Adrenal gland (tissue), 12 donors: ENCODE results near the gene SMIM14. TPM values are rescaled to one million over a fixed set of nuclear protein-coding genes. Genes with fewer than 3 reads are reported as not detected.
"Not testable (repeated sequence)": the region's sequence is repeated elsewhere in the genome, so short reads cannot be mapped to it uniquely, and the experiment has no call there.

Experiments used
- DNase-seq, 7 donors: peaks; one replicate each; pipeline ENCODE4 v3.0.0-alpha.2; 2019 to 2020
- H3K27ac ChIP-seq, 5 donors: fragments of 200-600 bp; sonication (generic) in 4 of 5; 1 replicate in 3 of 5; 2 replicates in 2 of 5; pipeline versions ENCODE4 v1.5.1 to v1.8.0; 2016 to 2020; ENCODE audit warnings: mild to moderate bottlenecking in 1 of 5
- H3K27me3 ChIP-seq: fragments of 200-600 bp; 2 replicates; pipeline ENCODE4 v1.8.0; 2021
- H3K36me3 ChIP-seq, 2 donors: fragments of 200-600 bp; replicated peaks in 1 of 2; 1 replicate in 1 of 2; 2 replicates in 1 of 2; pipeline versions ENCODE4 v1.5.1 to v1.8.0; 2018 to 2022
- H3K4me1 ChIP-seq, 2 donors: fragments of 200-600 bp; replicated peaks in 1 of 2; 1 replicate in 1 of 2; 2 replicates in 1 of 2; pipeline versions ENCODE4 v1.5.1 to v1.8.0; 2018 to 2021
- H3K4me3 ChIP-seq, 4 donors: fragments of 200-600 bp; sonication (generic) in 3 of 4; one replicate each; pipeline ENCODE4 v1.5.1; 2016 to 2018
- H3K9me3 ChIP-seq, 3 donors: fragments of 200-600 bp; sonication (generic) in 1 of 3; replicated peaks in 1 of 3; 1 replicate in 2 of 3; 2 replicates in 1 of 3; pipeline versions ENCODE4 v1.5.1 to v1.8.0; 2016 to 2021
- CTCF ChIP-seq, 6 experiments: fragments of 450-650 bp in 4 of 6; fragments of 200-600 bp in 2 of 6; sonication (generic) in 1 of 6; IDR thresholded peaks; 1 replicate in 5 of 6; 2 replicates in 1 of 6; pipeline versions ENCODE4 v1.5.1 to v1.8.0; 2016 to 2021; ENCODE audit warnings: antibody characterized with exemption in 6 of 6, mild to moderate bottlenecking in 2 of 6, moderate library complexity in 1 of 6
- POLR2A ChIP-seq, 2 donors: fragments of 450-650 bp; IDR thresholded peaks; one replicate each; pipeline ENCODE4 v1.6.1; 2017; ENCODE audit warnings: antibody characterized with exemption in 2 of 2, mild to moderate bottlenecking in 2 of 2, moderate library complexity in 1 of 2
- WGBS, 4 donors: extraction: QIAGEN DNeasy Blood & Tissue Kit in 2 of 4; methylation state at CpG; one replicate each; pipeline versions ENCODE4 v1.1.5 to v1.1.7; 2013 to 2017; 5-methylcytosine and 5-hydroxymethylcytosine counted together
- intact Hi-C, 2 donors: fragments of 100-400 bp; cut with DNase I; formaldehyde crosslinking; loops; one replicate each; pipeline versions ENCODE4 v1.14.1 to v1.15.0; 2022 to 2023
- polyA plus RNA-seq, 3 donors: library from polyadenylated mRNA; stranded (reverse); fragments of 200-250 nt in 2 of 3; fragments of 350-450 nt in 1 of 3; fragmentation: Illumina TruSeq in 1 of 3; extraction: RNeasy Lipid Tissue Mini Kit (QIAGEN cat#74804) in 1 of 3; gene quantifications; one replicate each; pipeline ENCODE4 v1.2.3, GENCODE V29; 2013 to 2014
- total RNA-seq, 9 donors: library from RNA; depleted of rRNA in 4 of 9; stranded (reverse); fragments of >200 nt in 4 of 9; fragments of 120-200 nt in 1 of 9; fragmentation: NEBNext Ultra II Directional in 1 of 9; extraction: Animal tissue kit (Norgen Biotek cat#: 25700) in 1 of 9; gene quantifications; one replicate each; pipeline versions ENCODE4 v1.1.0 to v1.2.4, GENCODE V29; 2013 to 2023
- donor health status: healthy with polysubstance abuse.
- donor health status: Bipolar disorder and iron deficiency.
- donor health status: DM: yes; HTN: yes; CAD: no.
- donor health status: DM: no; HTN: no; CAD: no.
- donor health status: DM: no; HTN: no; CAD: no.
- donor health status: DM: yes; HTN: yes; CAD: no.

SMIM14 gene
- total and polyA plus RNA-seq, 12 donors = 24.1 to 160 (median 119) TPM

GRCh38 chr4:39655876-39656275 is 17.2 kb upstream of the SMIM14 start:
- Histone ChIP-seq H3K27ac (peak overlapping the region; percentile 39 to 82 (median 68)), H3K4me3 (no peak overlapping the region), H3K27me3 (no peaks in the 10 kb centered on the region), H3K36me3 (no peaks in the 10 kb centered on the region), H3K9me3 (no peaks in the 10 kb centered on the region), H3K4me1 (peaks cover 9 to 21% of the 10 kb centered on the region in 2 donors)
- WGBS, 4 donors = 32 to 34% (median 33%) methylated on average over 3 of the region's 3 CpGs
- peak; percentile 46 to 83 (median 70) for DNase-seq
- TF ChIP-seq POLR2A (IDR thresholded peaks at IDR 0.05) (no peak), CTCF (IDR thresholded peaks at IDR 0.05) (no peak)
- intact Hi-C loops = no loop called here

GRCh38 chr4:39655211-39655610 is 16.5 kb upstream of the SMIM14 start:
- TF ChIP-seq CTCF (IDR thresholded peaks at IDR 0.05) (no peak), POLR2A (IDR thresholded peaks at IDR 0.05) (no peak)
- peaks cover 9 to 20% of the 10 kb centered on the region in 2 donors for H3K4me1 ChIP-seq
- no peak overlapping the region for H3K4me3 ChIP-seq
- H3K27ac ChIP-seq = peak overlapping the region; percentile 61 to 82 (median 68)
- no peaks in the 10 kb centered on the region for H3K27me3 ChIP-seq
- H3K36me3 ChIP-seq = no peaks in the 10 kb centered on the region
- DNase-seq = no peak
- intact Hi-C loops = no loop called here
- no peaks in the 10 kb centered on the region for H3K9me3 ChIP-seq

- Histone ChIP-seq H3K4me1 (peaks cover 9 to 18% of the 10 kb centered on the region in 2 donors), H3K27ac (peak overlapping the region in 1 of 5 donors; percentile 8)
- intact Hi-C loops, DNase-seq, H3K36me3 ChIP-seq, H3K9me3 ChIP-seq, H3K27me3 ChIP-seq, H3K4me3 ChIP-seq: not testable (repeated sequence)
- WGBS, 4 donors = 86 to 93% (median 91%) methylated on average over 4 of the region's 4 CpGs
Observed at GRCh38 chr4:39651586-39651985, 12.9 kb upstream of the SMIM14 start.

- intact Hi-C loops = no loop called here
- no peaks in the 10 kb centered on the region for H3K36me3 ChIP-seq
- 76 to 80% (median 78%) methylated on average over 2 of the region's 2 CpGs for WGBS, 4 donors
- no peak overlapping the region for H3K4me3 ChIP-seq
- no peaks in the 10 kb centered on the region for H3K27me3 ChIP-seq
- H3K9me3 ChIP-seq = no peaks in the 10 kb centered on the region
- H3K4me1 ChIP-seq = peaks cover 0 to 5% of the 10 kb centered on the region in 2 donors
- H3K27ac ChIP-seq = no peak overlapping the region
- TF ChIP-seq POLR2A (IDR thresholded peaks at IDR 0.05) (no peak), CTCF (IDR thresholded peaks at IDR 0.05) (no peak)
- DNase-seq = no peak
Observed at GRCh38 chr4:39649639-39650265, 11.1 kb upstream of the SMIM14 start.
